Lower leg skin (tissue), 3 donors: ENCODE measurements around the gene SKOR1.

Experiments
- POLR2A ChIP-seq, 2 donors: fragments of 450-650 bp; IDR thresholded peaks; one replicate each; pipeline ENCODE4 v1.6.1; 2016 to 2017; ENCODE audit warnings: antibody characterized with exemption in 2 of 2, mild to moderate bottlenecking in 1 of 2, moderate library complexity in 1 of 2
- TF ChIP-seq, protein P1 (sequence below), 3 donors: fragments of 450-650 bp; IDR thresholded peaks; one replicate each; pipeline ENCODE4 v1.5.1; 2016; ENCODE audit warnings: antibody characterized with exemption in 3 of 3, mild to moderate bottlenecking in 3 of 3, moderate library complexity in 2 of 3

DNA sequence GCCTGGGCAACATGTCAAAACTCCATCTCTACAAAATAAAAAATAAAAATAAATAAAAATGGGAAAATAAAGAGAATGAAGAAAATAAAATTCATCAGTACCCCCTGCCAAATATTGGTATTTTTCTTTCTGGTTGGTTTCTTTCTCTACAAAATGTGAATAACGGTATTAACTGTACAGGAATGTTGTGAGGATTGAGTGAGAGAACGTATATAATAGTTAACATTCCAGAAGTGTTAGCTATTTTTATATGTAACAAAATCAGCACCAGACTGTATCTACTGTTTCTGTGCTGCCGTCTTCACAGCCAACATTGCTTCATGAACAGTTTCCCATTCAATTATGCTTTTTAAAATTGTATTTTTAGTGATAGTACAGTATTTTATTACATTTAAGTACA, 40.0 kb downstream of the SKOR1 start:
- TF ChIP-seq, protein P1, sequence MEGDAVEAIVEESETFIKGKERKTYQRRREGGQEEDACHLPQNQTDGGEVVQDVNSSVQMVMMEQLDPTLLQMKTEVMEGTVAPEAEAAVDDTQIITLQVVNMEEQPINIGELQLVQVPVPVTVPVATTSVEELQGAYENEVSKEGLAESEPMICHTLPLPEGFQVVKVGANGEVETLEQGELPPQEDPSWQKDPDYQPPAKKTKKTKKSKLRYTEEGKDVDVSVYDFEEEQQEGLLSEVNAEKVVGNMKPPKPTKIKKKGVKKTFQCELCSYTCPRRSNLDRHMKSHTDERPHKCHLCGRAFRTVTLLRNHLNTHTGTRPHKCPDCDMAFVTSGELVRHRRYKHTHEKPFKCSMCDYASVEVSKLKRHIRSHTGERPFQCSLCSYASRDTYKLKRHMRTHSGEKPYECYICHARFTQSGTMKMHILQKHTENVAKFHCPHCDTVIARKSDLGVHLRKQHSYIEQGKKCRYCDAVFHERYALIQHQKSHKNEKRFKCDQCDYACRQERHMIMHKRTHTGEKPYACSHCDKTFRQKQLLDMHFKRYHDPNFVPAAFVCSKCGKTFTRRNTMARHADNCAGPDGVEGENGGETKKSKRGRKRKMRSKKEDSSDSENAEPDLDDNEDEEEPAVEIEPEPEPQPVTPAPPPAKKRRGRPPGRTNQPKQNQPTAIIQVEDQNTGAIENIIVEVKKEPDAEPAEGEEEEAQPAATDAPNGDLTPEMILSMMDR (IDR thresholded peaks at IDR 0.05): no peak
- TF ChIP-seq POLR2A (IDR thresholded peaks at IDR 0.05): no peak
